ENCODE results near the gene KRT7.
"Not testable (repeated sequence)": the region's sequence is repeated elsewhere in the genome, so short reads cannot be mapped to it uniquely, and the experiment has no call there.

Gene KRT7

DNA sequence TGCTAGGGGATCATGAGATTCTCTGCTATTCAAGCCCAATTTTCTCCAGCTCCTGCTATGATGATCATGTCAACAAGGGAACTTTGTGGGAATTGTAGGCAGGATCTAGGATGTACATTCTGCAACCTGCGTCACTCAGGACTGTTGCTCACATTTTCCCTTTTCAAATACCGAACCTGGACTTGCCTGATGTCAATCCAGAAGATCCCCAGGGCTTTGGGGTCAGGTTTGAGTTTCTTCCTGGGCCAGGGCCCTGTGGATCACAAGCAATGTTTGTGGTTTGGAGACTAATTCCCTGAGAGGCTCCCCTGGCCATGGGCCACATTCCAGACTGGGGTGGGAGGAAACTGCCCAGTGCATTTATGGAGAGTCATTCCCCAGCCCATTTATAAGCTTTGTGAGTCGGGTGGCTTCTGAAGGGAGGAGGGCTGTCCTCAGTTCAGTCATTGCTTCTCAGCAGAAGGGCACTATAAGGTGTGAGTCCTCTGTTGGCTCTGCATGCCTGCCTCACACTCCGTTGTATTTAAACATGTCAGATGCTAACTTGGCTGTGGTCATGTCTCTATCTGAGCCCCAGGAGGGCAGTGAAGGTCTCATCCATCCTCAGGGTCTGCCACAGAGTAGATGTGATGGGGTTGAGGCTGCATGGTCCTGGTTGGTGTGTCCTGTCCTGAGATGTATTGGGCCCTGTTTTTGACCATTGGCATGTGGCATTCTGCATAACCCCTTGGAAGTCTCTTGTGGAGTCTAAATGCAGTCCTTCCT lies 47.9 kb downstream of the KRT7 start:
- DNase-seq = no peak

DNA sequence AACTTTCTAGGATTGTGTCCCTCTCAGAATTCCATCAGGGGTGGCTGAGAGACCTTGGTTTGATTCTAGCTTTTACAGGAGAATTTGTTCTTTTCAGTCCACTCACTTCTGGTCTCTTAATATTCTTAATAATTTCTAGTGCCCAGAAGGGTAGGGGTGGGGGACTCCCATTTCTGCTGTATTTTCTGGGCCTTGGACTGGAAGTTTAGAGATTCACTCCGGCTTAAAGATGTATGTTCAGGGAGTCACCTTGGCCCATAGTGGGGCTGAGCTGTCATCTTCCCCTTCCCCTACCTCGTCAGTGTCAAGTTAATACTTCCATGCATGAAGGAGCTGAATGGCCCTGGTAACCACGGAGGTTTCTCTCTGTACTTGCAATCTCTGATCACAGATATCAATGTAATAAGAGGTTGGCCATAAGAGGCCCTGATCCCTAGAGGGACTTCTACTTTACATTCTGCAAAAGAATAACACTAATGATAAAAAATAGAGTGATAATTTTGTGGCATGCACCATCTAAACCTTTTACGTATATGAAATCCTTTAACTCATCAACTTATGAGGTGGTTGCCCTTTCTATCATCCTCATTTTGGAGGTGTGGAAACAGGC lies 51.6 kb downstream of the KRT7 start:
- no peak for DNase-seq

DNA sequence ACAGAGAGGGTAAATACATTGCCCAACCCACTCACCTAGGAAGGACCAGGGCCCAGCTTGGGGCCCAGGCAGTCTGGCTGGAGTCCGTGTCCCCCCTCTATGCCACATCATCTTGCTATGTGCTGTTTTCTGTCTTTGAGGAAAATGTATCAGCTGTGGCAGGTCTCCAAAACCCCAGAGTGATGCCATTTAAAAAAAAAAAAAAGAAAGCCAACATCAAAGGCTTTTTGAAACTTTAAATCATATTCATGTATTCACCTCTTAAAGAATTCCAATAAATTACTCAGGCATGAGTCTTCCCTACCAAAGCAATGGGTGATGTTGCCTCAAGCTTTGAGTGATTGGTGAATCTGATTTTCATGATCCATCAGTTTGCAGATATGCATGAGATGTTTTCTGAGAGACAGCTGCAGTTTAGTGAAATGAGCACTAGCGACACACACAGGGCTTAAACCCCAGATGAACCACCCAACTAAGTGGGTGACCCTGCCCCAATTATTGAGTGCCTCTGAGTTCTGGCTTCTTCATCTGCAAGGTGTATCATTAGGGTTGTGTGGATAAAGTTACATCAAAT lies 52.2 kb downstream of the KRT7 start:
- no peak for DNase-seq

DNA sequence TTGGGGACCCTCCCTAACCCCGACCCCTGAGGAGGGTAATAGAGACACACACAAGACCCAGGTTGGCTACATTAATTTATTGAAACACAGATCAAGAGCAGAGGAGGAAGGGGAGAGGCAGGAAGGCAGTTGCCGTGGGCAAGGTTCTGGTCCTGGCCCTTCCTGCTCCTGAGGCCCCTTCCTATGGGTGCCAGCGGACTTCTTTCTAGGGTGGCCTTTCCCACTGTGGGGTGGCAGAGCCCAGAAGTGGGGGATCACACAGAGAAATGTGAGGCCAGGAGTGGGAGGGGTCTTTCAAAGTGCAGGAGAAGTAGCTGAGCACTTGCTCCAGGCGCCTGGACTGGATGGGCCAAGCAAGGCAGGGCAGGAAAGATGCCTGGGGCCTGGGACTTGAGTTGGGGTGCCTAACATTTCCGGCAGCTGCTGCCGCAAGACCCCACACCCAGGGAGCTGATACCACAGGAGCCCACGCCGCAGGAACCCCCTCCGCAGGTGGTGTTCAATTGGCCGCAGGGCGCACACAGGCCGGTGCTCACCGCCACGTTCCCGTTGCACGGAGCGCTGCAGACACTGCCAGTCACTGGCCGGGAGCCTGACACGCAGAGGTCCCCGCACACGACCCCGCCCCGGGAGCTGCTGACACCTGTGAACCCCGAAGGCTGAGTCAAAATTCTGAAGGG lies 52.9 kb downstream of the KRT7 start:
- DNase-seq = no peak

DNA sequence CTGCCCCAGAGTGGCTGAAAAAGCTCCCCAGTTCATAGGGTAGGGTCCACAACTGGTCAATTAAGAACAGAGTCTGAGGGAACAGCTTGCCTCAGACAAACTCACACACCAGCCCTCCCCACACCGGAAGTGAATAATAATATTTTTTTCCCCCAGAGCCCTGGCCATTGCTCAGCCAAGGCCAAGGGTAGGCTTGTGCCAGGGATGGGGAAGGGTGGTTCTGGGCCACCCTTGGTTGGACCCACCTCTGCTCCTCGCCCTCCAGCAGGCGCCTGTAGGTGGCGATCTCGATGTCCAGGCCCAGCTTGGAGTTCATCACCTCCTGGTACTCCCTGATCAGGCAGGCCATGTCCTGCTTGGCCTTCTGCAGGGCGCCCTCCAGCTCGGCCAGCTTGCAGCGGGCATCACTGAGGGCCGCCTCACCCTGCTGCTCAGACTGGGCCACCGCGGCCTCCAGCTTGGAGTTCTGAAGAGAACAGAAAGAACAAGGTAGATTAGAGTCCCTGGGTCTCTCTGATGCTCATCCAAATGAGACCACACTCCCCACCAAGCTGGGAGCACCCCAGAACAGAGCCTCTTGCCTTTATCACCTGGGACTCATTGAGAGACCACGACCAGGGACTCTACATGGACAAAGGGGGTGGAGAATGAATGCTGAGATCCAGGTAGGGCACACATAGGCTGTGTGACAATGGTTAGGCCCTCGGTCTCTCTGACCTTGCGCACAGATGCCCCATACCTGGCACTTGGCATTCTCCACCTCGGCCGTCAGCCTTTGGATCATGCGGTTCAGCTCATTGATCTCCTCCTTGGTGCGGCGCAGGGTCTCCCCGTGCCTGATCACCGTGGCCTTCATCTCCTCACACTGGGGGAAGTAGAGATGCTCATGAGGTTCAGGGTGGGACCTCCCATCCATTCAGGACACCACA lies 54.1 kb downstream of the KRT7 start:
- not testable (repeated sequence) for DNase-seq

DNA sequence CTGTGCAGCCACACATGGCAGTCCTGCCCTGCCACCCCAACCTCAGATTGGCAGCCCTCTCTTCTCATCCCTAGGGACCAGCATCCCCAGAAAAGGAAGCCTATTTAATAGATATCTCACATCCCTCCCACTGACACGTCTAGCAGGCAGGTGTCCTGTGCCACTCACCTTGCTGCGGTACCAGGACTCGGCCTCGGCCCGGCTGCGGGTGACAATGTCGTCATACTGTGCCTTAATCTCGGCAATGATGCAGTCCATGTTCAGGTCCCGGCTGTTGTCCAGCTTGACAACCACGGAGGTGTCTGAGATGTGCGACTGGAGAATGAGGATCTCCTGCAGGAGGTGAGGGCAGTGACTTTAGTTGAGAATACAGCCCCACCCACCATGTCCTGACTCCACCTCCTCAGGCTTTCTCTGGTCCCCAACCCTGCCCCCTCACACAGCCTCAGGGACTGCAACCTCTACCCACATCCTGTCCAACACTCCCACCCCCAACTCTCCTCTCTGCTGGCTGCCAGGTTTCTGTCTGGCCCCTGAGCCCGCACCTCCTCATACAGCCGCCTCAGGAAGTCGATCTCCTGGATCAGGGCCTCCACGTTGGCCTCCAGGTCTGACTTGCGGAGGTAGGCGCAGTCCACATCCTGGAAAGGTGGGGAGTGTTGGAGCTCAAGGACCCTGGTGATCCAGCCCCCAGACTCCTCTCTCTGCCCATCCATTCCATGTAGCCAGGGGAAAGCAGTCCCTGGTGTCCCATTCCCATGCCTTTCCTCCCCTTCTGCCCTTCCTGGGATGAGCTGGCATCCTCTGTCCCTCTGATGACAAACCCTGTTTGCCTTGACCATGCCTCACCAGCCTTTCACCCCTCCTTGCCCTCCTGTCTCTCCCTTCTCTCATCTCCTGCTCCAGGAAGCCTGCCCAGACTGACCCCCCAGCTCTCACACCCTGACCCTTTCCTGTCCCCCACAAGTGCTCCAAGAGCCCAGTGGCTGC lies 55.1 kb downstream of the KRT7 start:
- not testable (repeated sequence) for DNase-seq

DNA sequence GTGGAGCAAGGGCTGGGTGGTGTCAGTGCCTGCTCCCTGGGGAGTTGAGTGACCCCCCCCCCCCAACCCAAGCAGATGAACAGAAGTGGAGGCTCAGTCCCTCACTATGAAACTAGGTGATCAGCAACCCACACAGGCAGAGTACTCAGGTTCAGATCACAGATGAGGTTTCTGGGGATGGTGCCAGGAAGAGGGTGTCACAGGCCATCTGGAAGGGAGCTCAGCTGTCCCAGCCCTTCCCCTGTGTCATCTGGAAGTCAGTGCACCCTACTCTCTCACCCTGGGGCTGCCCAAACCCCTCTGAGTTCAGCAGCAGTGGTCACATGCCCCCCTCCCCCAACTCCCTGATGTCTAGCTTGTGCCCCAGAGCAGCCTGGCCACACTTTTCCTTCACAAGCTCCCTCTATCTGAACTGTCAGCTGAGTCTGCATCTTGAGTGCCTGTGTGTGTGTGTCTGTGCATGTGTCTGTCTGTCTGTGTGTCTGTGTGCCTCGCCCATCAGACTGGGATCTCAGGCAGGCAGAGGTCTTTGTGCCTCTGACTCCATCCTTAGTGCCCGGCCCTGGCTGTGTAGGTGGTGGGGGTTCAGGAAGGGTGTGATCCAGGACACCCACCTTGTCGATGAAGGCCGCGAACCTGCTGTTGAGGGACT lies 57.6 kb downstream of the KRT7 start:
- DNase-seq = not testable (repeated sequence)

DNA sequence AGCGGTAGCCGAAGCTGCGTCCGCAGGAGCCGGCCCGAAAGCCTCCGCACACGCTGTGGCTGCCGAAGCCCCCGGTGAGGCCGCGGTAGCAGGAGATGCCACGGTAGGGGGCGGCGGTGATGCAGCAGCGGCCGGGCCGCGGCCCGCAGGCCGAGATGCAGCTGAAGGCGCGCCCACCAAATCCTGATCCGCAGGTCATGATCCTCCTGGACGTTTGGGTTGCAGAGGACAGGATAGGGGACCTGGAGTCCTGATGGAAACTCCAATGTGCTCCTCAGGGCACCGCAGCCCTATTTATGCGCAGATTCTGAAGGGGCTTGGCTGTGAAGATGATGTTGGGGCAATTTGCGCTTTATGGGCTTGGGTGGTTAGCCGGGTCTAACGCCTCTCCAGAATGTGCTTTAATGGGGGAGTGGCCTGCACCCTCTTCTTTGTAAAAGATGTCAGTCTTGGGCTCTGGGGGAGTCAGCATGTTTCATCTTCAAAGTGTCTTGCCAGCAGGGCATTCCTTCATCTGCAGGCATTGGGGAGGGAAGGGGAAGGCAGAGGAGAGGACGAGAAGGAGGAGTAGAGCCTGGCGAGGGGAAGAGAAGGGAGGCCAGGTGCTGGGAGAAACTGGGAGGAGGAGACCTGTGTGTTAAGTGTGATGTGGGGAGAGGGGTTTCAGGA lies 58.4 kb downstream of the KRT7 start, which contains the start of gene KRT81:
Gene KRT81 (minus strand): TSS at position 268 of the 669 bp plus-strand sequence. CDS start 69 bp downstream, at position 199.
- no peak for DNase-seq

DNA sequence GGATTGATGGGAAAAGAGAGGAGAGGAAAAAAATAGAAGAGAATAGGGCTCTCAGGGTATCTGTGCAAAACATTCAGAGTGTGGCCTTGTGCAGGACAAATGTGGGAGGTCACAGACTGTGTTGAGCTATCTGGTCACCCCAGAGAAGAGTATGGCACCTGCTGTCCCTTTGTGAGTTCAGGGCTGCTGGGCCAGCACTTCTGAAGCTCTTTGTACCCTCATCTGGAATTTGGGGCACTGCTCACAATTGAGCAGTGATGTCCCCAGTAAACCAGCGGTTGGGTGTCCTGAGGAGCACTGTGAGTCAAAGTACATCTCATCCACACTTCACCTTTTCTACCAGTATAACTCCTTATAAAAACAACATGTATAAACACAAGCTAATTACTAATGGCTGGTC lies 60.9 kb downstream of the KRT7 start:
- no peak for DNase-seq

DNA sequence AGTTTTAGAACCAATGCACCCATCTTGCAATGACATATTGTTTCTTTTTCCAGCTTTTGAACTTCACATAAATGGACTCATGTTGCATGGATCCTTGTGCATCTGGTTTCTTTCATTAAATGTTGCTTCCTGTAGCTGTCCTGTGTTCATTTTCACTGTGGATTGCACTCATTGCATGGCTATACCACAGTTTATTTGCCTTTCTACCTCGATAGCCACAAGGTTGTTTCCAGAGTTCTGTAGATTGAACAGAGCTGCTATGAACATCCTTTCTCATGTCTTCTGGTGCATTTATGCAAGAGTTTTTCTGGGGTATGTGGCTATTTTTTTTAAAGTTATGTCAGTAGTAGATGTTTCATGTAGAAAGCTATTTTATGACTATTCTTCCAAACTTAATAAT lies 61.8 kb downstream of the KRT7 start:
- DNase-seq = no peak

DNA sequence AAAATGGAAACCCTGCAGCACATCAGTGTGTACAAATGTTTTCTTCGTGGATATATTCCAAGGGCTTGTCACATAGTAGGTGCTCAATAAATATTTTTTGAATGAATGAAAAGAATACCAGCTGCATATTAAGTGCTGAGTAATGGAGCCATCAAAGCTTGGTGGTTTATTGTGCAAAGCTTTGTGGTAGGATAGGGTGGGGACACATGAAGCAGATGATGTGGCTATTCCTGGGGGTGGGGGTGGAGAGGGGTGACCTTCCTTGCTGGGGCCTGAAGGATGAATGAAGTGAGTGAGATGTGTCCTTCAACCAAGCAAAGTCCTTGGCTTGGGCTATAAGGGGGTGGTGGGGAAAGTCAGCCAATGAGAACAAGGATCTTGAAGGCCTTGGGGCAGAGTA lies 62.6 kb downstream of the KRT7 start:
- no peak for DNase-seq

DNA sequence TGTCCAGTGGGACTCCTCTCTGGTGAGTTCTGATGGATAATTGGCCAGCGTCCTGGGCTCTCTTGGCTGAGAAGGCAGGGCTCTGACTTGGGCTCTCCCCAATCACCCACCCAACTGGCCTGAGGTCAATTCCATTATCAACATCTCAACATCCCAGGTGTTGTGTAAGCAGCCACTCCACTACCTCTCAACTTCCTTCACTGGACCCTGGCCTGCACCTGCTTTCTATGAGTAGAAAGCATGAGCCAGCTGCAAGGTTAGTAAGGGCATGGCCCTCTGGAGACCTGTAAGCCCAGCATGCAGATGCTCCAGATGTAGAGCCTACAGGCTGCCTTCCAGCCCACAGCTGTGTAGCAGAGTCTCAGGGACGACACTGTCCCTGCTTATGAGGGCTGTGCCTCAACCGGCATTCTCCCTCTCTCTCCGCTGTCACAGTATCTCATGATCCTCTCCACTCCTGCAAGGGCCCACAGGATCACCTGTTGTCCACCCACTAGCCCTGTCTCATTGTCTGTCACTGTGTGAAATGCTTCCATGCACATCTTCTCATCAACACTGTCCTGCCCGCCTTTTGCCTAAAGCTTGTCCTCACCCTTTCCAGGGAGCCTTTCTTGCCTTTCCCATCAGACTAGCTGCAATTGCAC lies 63.7 kb downstream of the KRT7 start:
- no peak for DNase-seq
